H1 (cell line): ENCODE data around the gene ZNF536. TPM values are rescaled to one million over a fixed set of nuclear protein-coding genes. Genes with fewer than 3 reads are reported as not detected.

ENCODE experiments used
- CTCF ChIA-PET: fragments of 300-600 bp; sonication (Branson Sonifier 250); formaldehyde crosslinking; loops from one replicate; lab custom pipeline; 2021; ENCODE audit not compliant: partially characterized antibody; lab: Charles Lee
- POLR2A ChIA-PET: fragments of 300-600 bp; sonication (Branson Sonifier 250); formaldehyde crosslinking; loops from one replicate; lab custom pipeline; 2021; ENCODE audit warnings: inconsistent platforms; ENCODE audit not compliant: partially characterized antibody; lab: Charles Lee
- DNase-seq, 2 experiments: peaks; one replicate each; pipeline versions ENCODE4 v3.0.0 to v3.0.0-alpha.2; 2010 to 2022; ENCODE audit warnings: low spot score in 2 of 2, low read depth in 1 of 2, mixed read lengths in 1 of 2
- FAIRE-seq: peaks from 2 replicates; lab custom pipeline; 2011; peaks lifted over from hg19 to GRCh38; lab: Jason Lieb, UNC
- H2AFZ ChIP-seq: 2 replicates; pipeline ENCODE4 v1.8.1; 2012; ENCODE audit warnings: low read length, inconsistent platforms
- H2AK5ac ChIP-seq: 2 replicates; pipeline ENCODE4 v1.6.1; 2013; ENCODE audit warnings: low read depth, low read length
- H2BK120ac ChIP-seq: replicated peaks from 2 replicates; pipeline ENCODE3; 2013; ENCODE audit warnings: low read depth, low read length, inconsistent platforms
- H2BK12ac ChIP-seq: 2 replicates; pipeline ENCODE4 v1.6.1; 2013; ENCODE audit warnings: low read depth, low read length
- H2BK15ac ChIP-seq: 2 replicates; pipeline ENCODE4 v1.6.1; 2013; ENCODE audit warnings: low read length
- H2BK20ac ChIP-seq: 2 replicates; pipeline ENCODE4 v1.6.1; 2013; ENCODE audit warnings: low read length
- H2BK5ac ChIP-seq: 2 replicates; pipeline ENCODE4 v1.6.1; 2013; ENCODE audit warnings: low read depth, low read length
- H3K14ac ChIP-seq: 2 replicates; pipeline ENCODE4 v1.6.1; 2013; ENCODE audit warnings: inconsistent platforms; ENCODE audit not compliant: insufficient read length
- H3K18ac ChIP-seq: 2 replicates; pipeline ENCODE4 v1.6.1; 2013; ENCODE audit warnings: low read length; ENCODE audit errors: extremely low read depth
- H3K23ac ChIP-seq: 2 replicates; pipeline ENCODE4 v1.6.1; 2013; ENCODE audit warnings: inconsistent platforms; ENCODE audit not compliant: insufficient read length
- H3K23me2 ChIP-seq: 2 replicates; pipeline ENCODE4 v1.6.1; 2013; ENCODE audit warnings: low read depth, low read length
- H3K27ac ChIP-seq: 2 replicates; pipeline ENCODE4 v1.6.1; 2011; ENCODE audit warnings: low read depth, low read length, inconsistent platforms
- H3K27me3 ChIP-seq, 4 experiments: replicated peaks in 1 of 4; 1 replicate in 1 of 4; 2 replicates in 3 of 4; pipeline versions ENCODE4 v1.6.1 to v1.8.1; 2011 to 2013; ENCODE audit warnings: low read length in 3 of 4, mild to moderate bottlenecking in 3 of 4, inconsistent platforms in 2 of 4, mixed read lengths in 2 of 4, moderate library complexity in 1 of 4; ENCODE audit not compliant: control insufficient read depth in 3 of 4, insufficient read depth in 3 of 4; ENCODE audit errors: extremely low read depth in 1 of 4
- H3K36me3 ChIP-seq, 4 experiments: 2 replicates each; pipeline versions ENCODE4 v1.6.1 to v1.8.1; 2011 to 2013; ENCODE audit warnings: mild to moderate bottlenecking in 4 of 4, low read length in 3 of 4, moderate library complexity in 2 of 4, control low read depth in 1 of 4, inconsistent platforms in 1 of 4; ENCODE audit not compliant: insufficient read depth in 4 of 4, control insufficient read depth in 2 of 4
- H3K4ac ChIP-seq: replicated peaks from 2 replicates; pipeline ENCODE3; 2013; ENCODE audit warnings: low read length, low read depth, mixed read lengths, inconsistent platforms; ENCODE audit not compliant: insufficient read length
- H3K4me1 ChIP-seq, 4 experiments: replicated peaks in 1 of 4; 1 replicate in 1 of 4; 2 replicates in 3 of 4; pipeline versions ENCODE4 v1.6.1 to v1.8.1; 2011 to 2013; ENCODE audit warnings: low read length in 3 of 4, inconsistent platforms in 2 of 4, mixed read lengths in 1 of 4; ENCODE audit not compliant: insufficient read depth in 4 of 4, control insufficient read depth in 3 of 4
- H3K4me2 ChIP-seq, 2 experiments: 2 replicates each; pipeline versions ENCODE4 v1.6.1 to v1.8.1; 2011 to 2013; ENCODE audit warnings: low read depth in 2 of 2, low read length in 2 of 2, control low read depth in 1 of 2, inconsistent platforms in 1 of 2, mild to moderate bottlenecking in 1 of 2; ENCODE audit not compliant: insufficient read depth in 1 of 2
- H3K4me3 ChIP-seq, 4 experiments: fragments of 200-600, 300-600 bp in 1 of 4; sonication (generic), shearing (Covaris generic), sonication (Bioruptor Twin) in 1 of 4; 2 replicates each; pipeline versions ENCODE4 v1.5.1 to v1.8.1; 2011 to 2016; ENCODE audit warnings: low read length in 4 of 4, low read depth in 3 of 4, control low read depth in 2 of 4, inconsistent platforms in 2 of 4, mild to moderate bottlenecking in 2 of 4, mixed read lengths in 1 of 4, moderate library complexity in 1 of 4; ENCODE audit not compliant: insufficient read depth in 2 of 4; ENCODE audit errors: extremely low read depth in 1 of 4
- H3K56ac ChIP-seq: replicated peaks from 2 replicates; pipeline ENCODE3; 2013; ENCODE audit warnings: low read depth, mild to moderate bottlenecking, mixed read lengths, low read length, inconsistent platforms; ENCODE audit not compliant: insufficient read length
- H3K79me1 ChIP-seq: 2 replicates; pipeline ENCODE4 v1.6.1; 2013; ENCODE audit warnings: low read depth, low read length, control low read depth
- H3K79me2 ChIP-seq, 2 experiments: 2 replicates each; pipeline versions ENCODE4 v1.6.1 to v1.8.1; 2012 to 2013; ENCODE audit warnings: low read length in 2 of 2, mild to moderate bottlenecking in 2 of 2, inconsistent platforms in 1 of 2; ENCODE audit not compliant: insufficient read depth in 2 of 2, control insufficient read depth in 1 of 2
- H3K9ac ChIP-seq, 4 experiments: replicated peaks in 1 of 4; 1 replicate in 1 of 4; 2 replicates in 3 of 4; pipeline versions ENCODE4 v1.6.1 to v1.8.1; 2011 to 2013; ENCODE audit warnings: low read depth in 3 of 4, low read length in 3 of 4, control low read depth in 2 of 4, mild to moderate bottlenecking in 2 of 4, moderate library complexity in 2 of 4, inconsistent platforms in 1 of 4; ENCODE audit errors: extremely low read depth in 1 of 4
- H3K9me3 ChIP-seq, 2 experiments: 2 replicates each; pipeline versions ENCODE4 v1.6.1 to v1.8.1; 2012 to 2013; ENCODE audit warnings: mild to moderate bottlenecking in 2 of 2, moderate library complexity in 2 of 2, control low read depth in 1 of 2, inconsistent platforms in 1 of 2, low read depth in 1 of 2, low read length in 1 of 2, mixed read lengths in 1 of 2; ENCODE audit not compliant: insufficient read depth in 2 of 2
- H4K20me1 ChIP-seq, 2 experiments: replicated peaks in 1 of 2; 2 replicates each; pipeline versions ENCODE3 to v1.8.1; 2011 to 2013; ENCODE audit warnings: inconsistent platforms in 2 of 2, low read length in 2 of 2, mild to moderate bottlenecking in 1 of 2; ENCODE audit not compliant: insufficient read depth in 2 of 2, control insufficient read depth in 1 of 2
- H4K5ac ChIP-seq: 2 replicates; pipeline ENCODE4 v1.6.1; 2013; ENCODE audit warnings: low read length, low read depth, mixed read lengths, inconsistent platforms; ENCODE audit not compliant: insufficient read length
- H4K8ac ChIP-seq: 2 replicates; pipeline ENCODE4 v1.8.0; 2013; ENCODE audit warnings: mild to moderate bottlenecking, moderate library complexity, low read length, inconsistent platforms; ENCODE audit not compliant: insufficient read depth; ENCODE audit errors: extremely low read depth
- H4K91ac ChIP-seq: replicated peaks from 2 replicates; pipeline ENCODE3; 2013; ENCODE audit warnings: low read length, mixed read lengths, inconsistent platforms; ENCODE audit not compliant: insufficient read length
- ASH2L ChIP-seq: fragments of 200-600, 300-600 bp; sonication (generic); IDR thresholded peaks from one replicate; pipeline ENCODE4 v1.7.1; 2017; ENCODE audit warnings: low read length
- CREB1 ChIP-seq: IDR thresholded peaks from 2 replicates; pipeline ENCODE4 v1.6.1; 2012; ENCODE audit warnings: inconsistent platforms
- FOSL1 ChIP-seq: IDR thresholded peaks from 2 replicates; pipeline ENCODE4 v1.6.1; 2011; ENCODE audit warnings: mild to moderate bottlenecking, low read depth, low read length, moderate library complexity; ENCODE audit not compliant: insufficient read depth
- RAD21 ChIP-seq, 2 experiments: IDR thresholded peaks in 1 of 2; conservative IDR thresholded peaks in 1 of 2; 2 replicates each; pipeline ENCODE4 v1.6.1; 2011; ENCODE audit warnings: low read depth in 2 of 2, low read length in 2 of 2, improper control_type of control experiment in 1 of 2, inconsistent platforms in 1 of 2, mild to moderate bottlenecking in 1 of 2, moderate library complexity in 1 of 2
- RNF2 ChIP-seq: fragments of 200-900, 300-1000 bp; sonication (generic); IDR thresholded peaks from 2 replicates; pipeline ENCODE4 v1.7.1; 2016; ENCODE audit warnings: borderline replicate concordance, low read depth, mild to moderate bottlenecking, antibody characterized with exemption, low read length; ENCODE audit not compliant: poor library complexity, severe bottlenecking; ENCODE audit errors: missing control alignments
- SUZ12 ChIP-seq: fragments of 200-600 bp; sonication (generic); IDR thresholded peaks from 2 replicates; pipeline ENCODE4 v1.6.1; 2012; ENCODE audit warnings: mild to moderate bottlenecking, inconsistent platforms, low read length, moderate library complexity, mixed read lengths
- TAF1 ChIP-seq: IDR thresholded peaks from 2 replicates; pipeline ENCODE4 v1.6.1; 2011; ENCODE audit warnings: mild to moderate bottlenecking, low read depth, low read length
- WGBS, 2 experiments: shearing (Covaris generic) in 1 of 2; methylation state at CpG; one replicate each; pipeline versions ENCODE4 v1.1.6 to v1.1.7; 2013 to 2015; ENCODE audit warnings: low lambda C conversion rate in 2 of 2, mixed read lengths in 2 of 2, inconsistent platforms in 1 of 2, low coverage in 1 of 2, missing lambda C conversion rate in 1 of 2; ENCODE audit not compliant: insufficient replicate concordance in 2 of 2, insufficient coverage in 1 of 2, insufficient read length in 1 of 2; ENCODE audit errors: extremely low coverage in 1 of 2, missing lambda C conversion rate in 1 of 2; 5-methylcytosine and 5-hydroxymethylcytosine counted together
- polyA plus RNA-seq, 7 experiments: library from polyadenylated mRNA; depleted of rRNA in 3 of 7; stranded (reverse) in 5 of 7; unstranded in 2 of 7; fragments of >200 nt in 5 of 7; fragments of 200-250 nt in 2 of 7; gene quantifications; 1 replicate in 5 of 7; 2 replicates in 1 of 7; 4 replicates in 1 of 7; pipeline versions ENCODE4 v1.2.1 to v1.2.3, GENCODE V29; 2011 to 2013; ENCODE audit warnings: missing spikeins in 2 of 7, mixed read lengths in 2 of 7
- total RNA-seq: library from RNA; stranded (reverse); fragmentation: NEBNext Ultra II Directional; extraction: Animal tissue kit (Norgen Biotek cat#: 25700); gene quantifications from 2 replicates; pipeline ENCODE4 v1.2.1, GENCODE V29; 2021

Gene ZNF536
- total and polyA plus RNA-seq, 2 of the 8 experiments (the other 6 are each of a cell fraction or from before 2014, with no cell fraction given), result 0.09 to 0.11 TPM

DNA sequence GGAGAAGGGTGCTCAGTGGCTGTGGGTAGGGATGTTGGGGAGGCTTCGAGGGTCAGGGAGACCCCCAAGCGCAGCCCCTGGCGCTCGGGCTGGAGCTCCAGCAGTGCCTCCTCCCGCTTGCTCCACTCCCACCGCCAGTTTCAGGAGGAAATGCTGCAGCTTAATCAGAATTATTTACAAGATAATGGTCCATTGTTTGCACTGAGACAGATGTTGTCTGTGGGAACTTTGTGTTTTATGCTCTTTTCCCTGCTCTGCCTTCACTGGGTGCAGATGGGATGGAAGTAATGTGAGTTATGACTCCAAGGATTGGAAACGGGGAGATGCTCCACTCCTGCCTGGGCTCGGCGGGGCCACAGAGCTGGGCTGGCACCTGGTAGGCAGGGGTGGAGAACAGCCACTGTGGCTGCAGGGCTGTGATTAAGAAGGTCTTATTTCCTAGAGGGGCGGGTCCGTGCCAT lies 192.4 kb downstream of the ZNF536 start:
- WGBS, 2 experiments, result 72% methylated on average over 11 of the region's 11 CpGs; no CpG with 5 or more reads in 1 of the 2 experiments
- H3K4me3 ChIP-seq, result no peak overlapping the region; a peak in 1 of 8 replicates
- FAIRE-seq, result no peak
- no peak for DNase-seq
- TF ChIP-seq CREB1 (no peak), RAD21 (IDR thresholded peaks at IDR 0.05 in 1 of 2, conservative IDR thresholded peaks at IDR 0.05 in 1 of 2; ENCODE audit: low read depth in 2 of 2, low read length in 2 of 2) (no peak), RNF2 (no peak), TAF1 (no peak), SUZ12 (no peak), FOSL1 (no peak), ASH2L (no peak)
- H3K9ac ChIP-seq, result no peak overlapping the region
- H3K79me2 ChIP-seq, result no peaks in the 10 kb centered on the region
- peak overlapping the region; percentile 81; the same call in 1 of the 2 replicates for H2BK15ac ChIP-seq
- H3K4ac ChIP-seq, result no peak overlapping the region
- no peak overlapping the region for H2BK120ac ChIP-seq
- 0 out of 2 replicates have a peak overlapping the region, but pooled peaks have one; percentile 15 for H2AK5ac ChIP-seq
- H3K23ac ChIP-seq, result no peak overlapping the region
- H4K8ac ChIP-seq, result no peak overlapping the region
- no peaks in the 10 kb centered on the region for H3K23me2 ChIP-seq
- H3K27ac ChIP-seq, result no peak overlapping the region
- H3K18ac ChIP-seq, result 0 out of 2 replicates have a peak overlapping the region, but pooled peaks have one; percentile 32
- no peak overlapping the region for H3K14ac ChIP-seq
- H3K4me2 ChIP-seq, result peak overlapping the region; percentile 18 to 46; a peak in 2 of 4 replicates
- peak overlapping the region; percentile 36 for H4K5ac ChIP-seq
- POLR2A ChIA-PET, result interaction anchor here (0.6 kb wide), 1 partner anchor 12 kb away, joined by 3 read pairs; no protein-coding TSS in a partner anchor
- H3K79me1 ChIP-seq, result no peaks in the 10 kb centered on the region
- H3K56ac ChIP-seq, result no peak overlapping the region
- no peaks in the 10 kb centered on the region for H3K27me3 ChIP-seq
- H2BK20ac ChIP-seq, result peak overlapping the region; percentile 72; the same call in 1 of the 2 replicates
- H2BK5ac ChIP-seq, result peak overlapping the region; percentile 26; the same call in 1 of the 2 replicates
- CTCF ChIA-PET, result interaction anchor here (0.9 to 1.7 kb wide), 2 partner anchors 13 to 19 kb away, joined by 3 to 4 read pairs; no protein-coding TSS in a partner anchor
- no peaks in the 10 kb centered on the region for H3K9me3 ChIP-seq
- H4K91ac ChIP-seq, result no peak overlapping the region
- H2AFZ ChIP-seq, result no peak overlapping the region
- no peaks in the 10 kb centered on the region for H3K36me3 ChIP-seq
- no peaks in the 10 kb centered on the region for H4K20me1 ChIP-seq
- H3K4me1 ChIP-seq, result peaks cover 0 to 18% (median 10%) of the 10 kb centered on the region in 4 experiments; a peak in 6 of 7 replicates
- peak overlapping the region; percentile 75; the same call in 1 of the 2 replicates for H2BK12ac ChIP-seq
